Stimulated activated CD8-positive, alpha-beta memory T cell treated with anti-CD3 and anti-CD28 coated beads, Interleukin-7, amount 100 ng/mL, for 1 hour (primary cell): ENCODE measurements around the gene MED12L.
"Not testable (repeated sequence)": the region's sequence is repeated elsewhere in the genome, so short reads cannot be mapped to it uniquely, and the experiment has no call there.

Source experiments
- DNase-seq, 2 donors: peaks; one replicate each; pipeline ENCODE4 v3.0.0-alpha.2; 2020; ENCODE audit warnings: low read depth in 2 of 2

Gene MED12L

GRCh38 chr3:151236736-151237135, 151.3 kb downstream of the MED12L start:
- DNase-seq, result no peak

- DNase-seq, result not testable (repeated sequence)
Measured at GRCh38 chr3:151242006-151242405, 156.5 kb downstream of the MED12L start.

GRCh38 chr3:151248772-151249337, 163.4 kb downstream of the MED12L start:
- DNase-seq, result no peak

GRCh38 chr3:151256749-151257148, 171.3 kb downstream of the MED12L start:
- DNase-seq, result no peak

GRCh38 chr3:151259664-151260063, 174.2 kb downstream of the MED12L start:
- no peak for DNase-seq

- DNase-seq, result no peak
Measured at GRCh38 chr3:151262871-151263525, 177.5 kb downstream of the MED12L start.

- DNase-seq, result no peak
Measured at GRCh38 chr3:151264605-151265004, 179.1 kb downstream of the MED12L start.

- no peak for DNase-seq
Measured at GRCh38 chr3:151265166-151265565, 179.7 kb downstream of the MED12L start.

- no peak for DNase-seq
Measured at GRCh38 chr3:151265866-151266265, 180.4 kb downstream of the MED12L start.

GRCh38 chr3:151267066-151267465, 181.6 kb downstream of the MED12L start:
- DNase-seq, result no peak

- no peak for DNase-seq
Measured at GRCh38 chr3:151268267-151269235, 183.1 kb downstream of the MED12L start.

- no peak for DNase-seq
Measured at GRCh38 chr3:151269631-151270030, 184.2 kb downstream of the MED12L start.

- no peak for DNase-seq
Measured at GRCh38 chr3:151275091-151275490, 189.6 kb downstream of the MED12L start.

GRCh38 chr3:151276038-151276686, 190.7 kb downstream of the MED12L start:
- DNase-seq, result no peak

GRCh38 chr3:151276687-151277042, 191.2 kb downstream of the MED12L start:
- no peak for DNase-seq

- no peak for DNase-seq
Measured at GRCh38 chr3:151278230-151278629, 192.8 kb downstream of the MED12L start, which contains the start of gene P2RY14. Gene P2RY14, minus strand, starts transcription at chr3:151278542. Its CDS starts 64,226 bp downstream, at chr3:151214316.

GRCh38 chr3:151281671-151282324, 196.3 kb downstream of the MED12L start:
- DNase-seq, result no peak

- DNase-seq, result no peak
Measured at GRCh38 chr3:151282921-151283320, 197.5 kb downstream of the MED12L start.

GRCh38 chr3:151283387-151283786, 197.9 kb downstream of the MED12L start:
- no peak for DNase-seq

GRCh38 chr3:151283907-151284461, 198.5 kb downstream of the MED12L start:
- DNase-seq, result no peak

- DNase-seq, result no peak
Measured at GRCh38 chr3:151285940-151286339, 200.5 kb downstream of the MED12L start.
